Fibroblast of skin of back (primary cell): Measurements from ENCODE around the gene COLEC12.

ENCODE experiments used
- DNase-seq: peaks from one replicate; pipeline ENCODE4 v3.0.0-alpha.2; 2013

COLEC12 gene

GRCh38 chr18:505483-506122 is 5.1 kb upstream of the COLEC12 start:
- DNase-seq = no peak

- DNase-seq = no peak
Measured at GRCh38 chr18:501406-501714, 859 bp upstream of the COLEC12 start.

GRCh38 chr18:499776-500631 is 497 bp downstream of the COLEC12 start:
- DNase-seq = peak; percentile 74

GRCh38 chr18:498931-499775 is 1.3 kb downstream of the COLEC12 start:
- DNase-seq = peak; percentile 86

- no peak for DNase-seq
Measured at GRCh38 chr18:497688-498087, 2.8 kb downstream of the COLEC12 start.

- DNase-seq = no peak
Measured at GRCh38 chr18:495452-495851, 5.0 kb downstream of the COLEC12 start.

- peak; percentile 49 for DNase-seq
Measured at GRCh38 chr18:495017-495416, 5.5 kb downstream of the COLEC12 start.

- DNase-seq = peak; percentile 74
Measured at GRCh38 chr18:493986-494983, 6.2 kb downstream of the COLEC12 start.

- DNase-seq = no peak
Measured at GRCh38 chr18:492451-492850, 8.1 kb downstream of the COLEC12 start.

- DNase-seq = no peak
Measured at GRCh38 chr18:490624-491023, 9.9 kb downstream of the COLEC12 start.

GRCh38 chr18:490024-490366 is 10.5 kb downstream of the COLEC12 start:
- DNase-seq = no peak

GRCh38 chr18:489244-490023 is 11.1 kb downstream of the COLEC12 start:
- DNase-seq = peak; percentile 96

GRCh38 chr18:486929-487740 is 13.4 kb downstream of the COLEC12 start:
- DNase-seq = peak; percentile 88

- no peak for DNase-seq
Measured at GRCh38 chr18:484749-485464, 15.6 kb downstream of the COLEC12 start.

- peak; percentile 68 for DNase-seq
Measured at GRCh38 chr18:478681-479080, 21.8 kb downstream of the COLEC12 start.

GRCh38 chr18:477565-477964 is 22.9 kb downstream of the COLEC12 start:
- no peak for DNase-seq

GRCh38 chr18:476251-476664 is 24.2 kb downstream of the COLEC12 start:
- no peak for DNase-seq

- DNase-seq = peak; percentile 96
Measured at GRCh38 chr18:475202-476031, 25.1 kb downstream of the COLEC12 start.

- DNase-seq = no peak
Measured at GRCh38 chr18:474416-474815, 26.1 kb downstream of the COLEC12 start.
